K562 (cell line): ENCODE measurements around the gene SLC1A7. TPM values are rescaled to one million over a fixed set of nuclear protein-coding genes. Genes with fewer than 3 reads are reported as not detected.

Experiments
- ATAC-seq: fragments of 200-7000 bp; cut with Tn5 transposase; 3 replicates; pipeline ENCODE4 v1.9.1; 2020; ENCODE audit warnings: moderate library complexity
- BruUV-seq: library from RNA; stranded (reverse); fragments of 400-500 nt; replicated peaks from 2 replicates; lab custom pipeline; 2021; lab: Mats Ljungman, UMichigan
- CTCF ChIA-PET: fragments of 300-600 bp; formaldehyde crosslinking; extraction: SDS; loops from one replicate; lab custom pipeline; 2021; ENCODE audit warnings: low intra/inter-chr PET ratio; lab: Yijun Ruan, JAX
- POLR2A ChIA-PET: fragments of 300-600, 350-650 bp; sonication (Branson Sonifier 250); formaldehyde crosslinking; extraction: SDS; loops from one replicate; lab custom pipeline; 2021; ENCODE audit warnings: antibody characterized with exemption, inconsistent platforms; lab: Yijun Ruan, JAX
- DNase-seq, 4 experiments: peaks; one replicate each; pipeline versions ENCODE4 v3.0.0 to v3.0.0-alpha.2; 2011 to 2018; ENCODE audit warnings: low spot score in 3 of 4, mixed read lengths in 3 of 4; ENCODE audit errors: extremely low read depth in 1 of 4
- FAIRE-seq: peaks from 2 replicates; lab custom pipeline; 2011; peaks lifted over from hg19 to GRCh38; lab: Jason Lieb, UNC
- H2AFZ ChIP-seq: 2 replicates; pipeline ENCODE4 v1.6.0; 2011; ENCODE audit warnings: low read depth, low read length, control low read depth, inconsistent platforms
- H3K27ac ChIP-seq: fragments of 200-600 bp; 3 replicates; pipeline ENCODE4 v1.8.0; 2011; ENCODE audit warnings: low read depth, mild to moderate bottlenecking, control low read depth, inconsistent platforms, low read length, moderate library complexity, mixed read lengths; ENCODE audit errors: extremely low read depth
- H3K27me3 ChIP-seq, 2 experiments: fragments of 300-600 bp in 1 of 2; 2 replicates in 1 of 2; 3 replicates in 1 of 2; pipeline versions ENCODE4 v1.6.0 to v1.8.0; 2011; ENCODE audit warnings: inconsistent platforms in 2 of 2, low read length in 2 of 2, mild to moderate bottlenecking in 1 of 2, mixed read lengths in 1 of 2, moderate library complexity in 1 of 2; ENCODE audit not compliant: control insufficient read depth in 2 of 2, insufficient read depth in 2 of 2
- H3K36me3 ChIP-seq: fragments of 300-600 bp; 3 replicates; pipeline ENCODE4 v1.8.0; 2011; ENCODE audit warnings: mild to moderate bottlenecking, low read length, inconsistent platforms; ENCODE audit not compliant: control insufficient read depth, insufficient read depth
- H3K4me1 ChIP-seq, 2 experiments: fragments of 200-600 bp in 1 of 2; replicated peaks in 1 of 2; 2 replicates in 1 of 2; 3 replicates in 1 of 2; pipeline versions ENCODE4 v1.5.1 to v1.8.0; 2011; ENCODE audit warnings: inconsistent platforms in 2 of 2, low read length in 2 of 2, mild to moderate bottlenecking in 1 of 2, mixed read lengths in 1 of 2, moderate library complexity in 1 of 2; ENCODE audit not compliant: control insufficient read depth in 2 of 2, insufficient read depth in 2 of 2
- H3K4me2 ChIP-seq: 2 replicates; pipeline ENCODE4 v1.6.1; 2011; ENCODE audit warnings: low read length, control low read depth, inconsistent platforms, mixed read lengths; ENCODE audit not compliant: insufficient read depth
- H3K4me3 ChIP-seq: fragments of 200-600 bp; sonication (generic), shearing (Covaris generic); 2 replicates; pipeline ENCODE4 v1.5.1; 2016; ENCODE audit warnings: control low read depth, inconsistent platforms
- H3K79me2 ChIP-seq: fragments of 200-600 bp; 3 replicates; pipeline ENCODE4 v1.8.0; 2011; ENCODE audit warnings: low read length, inconsistent platforms; ENCODE audit not compliant: control insufficient read depth, insufficient read depth
- H3K9ac ChIP-seq, 2 experiments: 2 replicates each; pipeline versions ENCODE4 v1.6.0 to v1.6.1; 2011; ENCODE audit warnings: low read depth in 2 of 2, low read length in 2 of 2, control low read depth in 1 of 2, inconsistent platforms in 1 of 2, mild to moderate bottlenecking in 1 of 2, mixed read lengths in 1 of 2; ENCODE audit not compliant: insufficient read depth in 1 of 2
- H3K9me1 ChIP-seq: one replicate; pipeline ENCODE4 v1.6.0; 2011; ENCODE audit warnings: inconsistent platforms, mild to moderate bottlenecking, low read length, moderate library complexity; ENCODE audit not compliant: control insufficient read depth, insufficient read depth
- H3K9me3 ChIP-seq: replicated peaks from 2 replicates; pipeline ENCODE4 v1.5.1; 2011; ENCODE audit warnings: low read depth, low read length, inconsistent platforms; ENCODE audit not compliant: control insufficient read depth, insufficient read depth
- H4K20me1 ChIP-seq: replicated peaks from 2 replicates; pipeline ENCODE4 v1.6.1; 2011; ENCODE audit warnings: low read length, inconsistent platforms, mixed read lengths; ENCODE audit not compliant: control insufficient read depth, insufficient read depth
- ADNP ChIP-seq: fragments of 200-800 bp; sonication (Bioruptor generic); IDR thresholded peaks from 2 replicates; pipeline ENCODE4 v1.6.1; 2016; ENCODE audit warnings: missing genetic modification characterization, missing compliant biosample characterization
- CSDE1 ChIP-seq, 2 experiments: fragments of 450-650 bp; IDR thresholded peaks; 2 replicates each; pipeline ENCODE4 v1.6.1; 2016; ENCODE audit warnings: mild to moderate bottlenecking in 1 of 2
- DNMT1 ChIP-seq: fragments of 450-650 bp; IDR thresholded peaks from 2 replicates; pipeline ENCODE4 v1.6.1; 2016; ENCODE audit warnings: antibody characterized with exemption, mild to moderate bottlenecking
- MEIS2 ChIP-seq: fragments of 450-650 bp; IDR thresholded peaks from 2 replicates; pipeline ENCODE4 v1.6.1; 2014; ENCODE audit warnings: mild to moderate bottlenecking; ENCODE audit not compliant: partially characterized antibody
- PHF21A ChIP-seq: fragments of 450-650 bp; IDR thresholded peaks from 2 replicates; pipeline ENCODE4 v1.6.1; 2017; ENCODE audit warnings: low read depth, borderline replicate concordance
- PPARD ChIP-seq: fragments of 250-450 bp; sonication (Bioruptor Pico); IDR thresholded peaks from 2 replicates; pipeline ENCODE4 v1.8.0; 2022; ENCODE audit warnings: inconsistent platforms, mild to moderate bottlenecking, moderate library complexity
- SP1 ChIP-seq: sonication (generic); formaldehyde crosslinking; IDR thresholded peaks from 2 replicates; pipeline ENCODE4 v1.8.1; 2022; ENCODE audit warnings: mild to moderate bottlenecking, missing genetic modification reagents
- SPI1 ChIP-seq: IDR thresholded peaks from 2 replicates; pipeline ENCODE4 v1.6.1; 2011; ENCODE audit warnings: low read depth, low read length, control low read depth, borderline replicate concordance
- WHSC1 ChIP-seq: IDR thresholded peaks from one replicate; pipeline ENCODE4 v1.6.1; 2012; ENCODE audit warnings: low read length, control low read depth, inconsistent platforms
- ZNF354B ChIP-seq: fragments of 250-450 bp; sonication (Bioruptor Pico); IDR thresholded peaks from 2 replicates; pipeline ENCODE4 v1.4.0; 2020
- WGBS: fragments of 100-300 bp; shearing (Covaris generic); methylation state at CpG from one replicate; pipeline ENCODE4 v1.1.6; 2016; ENCODE audit warnings: low coverage, mixed read lengths; ENCODE audit not compliant: insufficient coverage; ENCODE audit errors: missing lambda C conversion rate; 5-methylcytosine and 5-hydroxymethylcytosine counted together
- in situ Hi-C: fragments of 300-500 bp; cut with MboI; formaldehyde crosslinking; loops from 4 replicates; pipeline ENCODE4 v1.15.0; 2018; ENCODE audit warnings: inconsistent platforms, mixed read lengths
- intact Hi-C: fragments of 100-400 bp; cut with micrococcal nuclease; formaldehyde crosslinking; loops from 2 replicates; pipeline ENCODE4 v1.14.2; 2022
- polyA plus RNA-seq, 8 experiments: library from polyadenylated mRNA; depleted of rRNA in 4 of 8; stranded (reverse) in 5 of 8; unstranded in 3 of 8; fragments of >200 nt; fragmentation: Nextera tagmentation in 2 of 8; fragmentation: Illumina TruSeq in 1 of 8; extraction: Ambion mirVana in 2 of 8; extraction: Trizol in 1 of 8; gene quantifications; 2 replicates each; pipeline versions ENCODE4 v1.2.1 to v1.2.3, GENCODE V29; 2011 to 2014; ENCODE audit warnings: inconsistent platforms in 1 of 8, missing spikeins in 1 of 8
- total RNA-seq, 7 experiments: library from RNA; depleted of rRNA in 6 of 7; stranded (reverse); fragments of >200 nt in 6 of 7; fragmentation: Illumina TruSeq in 2 of 7; extraction: Trizol in 2 of 7; gene quantifications; 2 replicates each; pipeline versions ENCODE4 v1.2.1 to v1.2.3, GENCODE V29; 2011 to 2021; ENCODE audit warnings: low replicate concordance in 1 of 7
- TF ChIP-seq, protein P1 (sequence below): IDR thresholded peaks from 2 replicates; pipeline ENCODE4 v1.6.1; 2012; ENCODE audit warnings: low read depth, low read length, improper control_type of control experiment, borderline replicate concordance
- TF ChIP-seq, protein P2 (sequence below): sonication (generic); formaldehyde crosslinking; IDR thresholded peaks from 2 replicates; pipeline ENCODE4 v1.8.1; 2023; ENCODE audit warnings: mild to moderate bottlenecking, missing genetic modification reagents
- TF ChIP-seq, protein P3 (sequence below): sonication (generic); formaldehyde crosslinking; IDR thresholded peaks from 2 replicates; pipeline ENCODE4 v1.8.0; 2023; ENCODE audit warnings: missing genetic modification reagents, mild to moderate bottlenecking, borderline replicate concordance

The SLC1A7 gene
- total and polyA plus RNA-seq, 9 of the 15 experiments (the other 6 are each of a cell fraction or from before 2014, with no cell fraction given) = 0.07 TPM; not detected in 8

DNA sequence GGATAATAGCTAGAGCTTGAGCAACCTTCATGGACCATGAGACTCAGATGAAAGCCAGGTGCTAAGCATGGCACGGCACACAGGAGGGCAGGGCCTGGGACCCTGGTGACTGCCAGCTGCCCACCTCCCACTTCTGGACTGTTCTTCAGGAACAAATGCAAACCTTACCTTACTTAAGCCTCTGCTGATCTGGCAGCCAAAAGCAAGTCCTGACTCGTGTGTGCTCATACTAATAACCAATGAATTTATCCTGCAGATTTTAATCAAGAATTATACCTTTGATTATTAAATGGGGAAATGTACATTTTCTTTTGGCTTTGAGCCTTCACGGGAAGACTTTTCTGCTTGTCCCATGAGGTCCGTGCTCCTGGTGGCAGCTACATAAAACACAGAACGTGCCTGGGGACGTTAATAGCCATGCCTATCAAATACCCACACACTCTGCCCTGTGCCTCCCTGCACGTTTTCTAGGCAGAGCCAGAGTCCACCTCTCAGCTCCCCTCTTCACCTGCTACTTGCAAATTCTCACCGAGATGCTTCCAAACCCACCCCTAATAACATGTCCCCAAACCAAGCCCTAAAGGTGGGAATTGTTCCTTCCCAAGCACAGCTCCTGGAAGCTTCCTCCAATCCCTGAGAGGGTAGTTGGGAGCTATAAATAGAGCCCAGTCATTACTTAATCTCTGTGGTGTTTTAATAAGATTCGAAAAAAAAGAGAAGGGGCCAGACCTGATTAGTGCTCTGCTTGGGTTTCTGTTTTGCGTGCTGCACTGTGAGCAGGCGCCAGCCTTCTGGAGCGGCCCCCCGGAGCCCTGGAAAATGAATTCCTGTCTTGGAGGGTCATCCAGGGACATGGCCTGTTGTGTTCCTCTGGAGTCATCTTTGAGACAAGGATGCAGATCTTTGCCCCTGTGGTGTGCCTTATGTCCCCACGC, 33.5 kb downstream of the SLC1A7 start:
- no peak for FAIRE-seq
- no peak overlapping the region for H2AFZ ChIP-seq
- H3K4me1 ChIP-seq = peaks cover 0 to 11% of the 10 kb centered on the region in 2 experiments; a peak in 2 of 5 replicates
- WGBS = 3% methylated on average over 14 of the region's 14 CpGs
- H3K27ac ChIP-seq = no peak overlapping the region
- intact Hi-C loops (loop anchor here (1.0 kb wide), 1 partner anchor 48 kb away; no protein-coding TSS in a partner anchor), in situ Hi-C loops (no loop called here)
- no peaks in the 10 kb centered on the region for H3K9me1 ChIP-seq
- no peaks in the 10 kb centered on the region for H4K20me1 ChIP-seq
- 0 out of 2 replicates have a peak, but pooled peaks cover 4% of the 10 kb centered on the region for H3K9me3 ChIP-seq
- BruUV-seq = no TSS peak
- DNase-seq = no peak
- ATAC-seq = no peak
- CTCF ChIA-PET = no interaction called here
- no peaks in the 10 kb centered on the region for H3K36me3 ChIP-seq
- H3K9ac ChIP-seq = no peak overlapping the region
- POLR2A ChIA-PET = interaction anchor here (1.4 kb wide), 1 partner anchor 41 kb away, joined by 8 read pairs; no protein-coding TSS in a partner anchor
- no peaks in the 10 kb centered on the region for H3K79me2 ChIP-seq
- no peak overlapping the region for H3K4me2 ChIP-seq
- peaks cover 31 to 74% of the 10 kb centered on the region in 2 experiments for H3K27me3 ChIP-seq
- no peak overlapping the region for H3K4me3 ChIP-seq
- TF ChIP-seq SP1 (CRISPR knock-in tag) = no peak
- no peak for TF ChIP-seq SPI1
- TF ChIP-seq PHF21A = no peak
- no peak for TF ChIP-seq WHSC1
- TF ChIP-seq ZNF354B = no peak
- TF ChIP-seq, protein P1, sequence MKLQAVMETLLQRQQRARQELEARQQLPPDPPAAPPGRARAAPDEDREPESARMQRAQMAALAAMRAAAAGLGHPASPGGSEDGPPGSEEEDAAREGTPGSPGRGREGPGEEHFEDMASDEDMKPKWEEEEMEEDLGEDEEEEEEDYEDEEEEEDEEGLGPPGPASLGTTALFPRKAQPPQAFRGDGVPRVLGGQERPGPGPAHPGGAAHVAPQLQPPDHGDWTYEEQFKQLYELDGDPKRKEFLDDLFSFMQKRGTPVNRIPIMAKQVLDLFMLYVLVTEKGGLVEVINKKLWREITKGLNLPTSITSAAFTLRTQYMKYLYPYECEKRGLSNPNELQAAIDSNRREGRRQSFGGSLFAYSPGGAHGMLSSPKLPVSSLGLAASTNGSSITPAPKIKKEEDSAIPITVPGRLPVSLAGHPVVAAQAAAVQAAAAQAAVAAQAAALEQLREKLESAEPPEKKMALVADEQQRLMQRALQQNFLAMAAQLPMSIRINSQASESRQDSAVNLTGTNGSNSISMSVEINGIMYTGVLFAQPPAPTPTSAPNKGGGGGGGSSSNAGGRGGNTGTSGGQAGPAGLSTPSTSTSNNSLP = no peak
- TF ChIP-seq PPARD (CRISPR knock-in tag) = no peak
- TF ChIP-seq DNMT1 = no peak
- TF ChIP-seq, protein P2, sequence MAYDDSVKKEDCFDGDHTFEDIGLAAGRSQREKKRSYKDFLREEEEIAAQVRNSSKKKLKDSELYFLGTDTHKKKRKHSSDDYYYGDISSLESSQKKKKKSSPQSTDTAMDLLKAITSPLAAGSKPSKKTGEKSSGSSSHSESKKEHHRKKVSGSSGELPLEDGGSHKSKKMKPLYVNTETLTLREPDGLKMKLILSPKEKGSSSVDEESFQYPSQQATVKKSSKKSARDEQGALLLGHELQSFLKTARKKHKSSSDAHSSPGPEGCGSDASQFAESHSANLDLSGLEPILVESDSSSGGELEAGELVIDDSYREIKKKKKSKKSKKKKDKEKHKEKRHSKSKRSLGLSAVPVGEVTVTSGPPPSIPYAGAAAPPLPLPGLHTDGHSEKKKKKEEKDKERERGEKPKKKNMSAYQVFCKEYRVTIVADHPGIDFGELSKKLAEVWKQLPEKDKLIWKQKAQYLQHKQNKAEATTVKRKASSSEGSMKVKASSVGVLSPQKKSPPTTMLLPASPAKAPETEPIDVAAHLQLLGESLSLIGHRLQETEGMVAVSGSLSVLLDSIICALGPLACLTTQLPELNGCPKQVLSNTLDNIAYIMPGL (CRISPR knock-in tag) = no peak
- no peak for TF ChIP-seq CSDE1 (IDR thresholded peaks at IDR 0.05)
- no peak for TF ChIP-seq ADNP (tag)
- no peak for TF ChIP-seq MEIS2
- TF ChIP-seq, protein P3, sequence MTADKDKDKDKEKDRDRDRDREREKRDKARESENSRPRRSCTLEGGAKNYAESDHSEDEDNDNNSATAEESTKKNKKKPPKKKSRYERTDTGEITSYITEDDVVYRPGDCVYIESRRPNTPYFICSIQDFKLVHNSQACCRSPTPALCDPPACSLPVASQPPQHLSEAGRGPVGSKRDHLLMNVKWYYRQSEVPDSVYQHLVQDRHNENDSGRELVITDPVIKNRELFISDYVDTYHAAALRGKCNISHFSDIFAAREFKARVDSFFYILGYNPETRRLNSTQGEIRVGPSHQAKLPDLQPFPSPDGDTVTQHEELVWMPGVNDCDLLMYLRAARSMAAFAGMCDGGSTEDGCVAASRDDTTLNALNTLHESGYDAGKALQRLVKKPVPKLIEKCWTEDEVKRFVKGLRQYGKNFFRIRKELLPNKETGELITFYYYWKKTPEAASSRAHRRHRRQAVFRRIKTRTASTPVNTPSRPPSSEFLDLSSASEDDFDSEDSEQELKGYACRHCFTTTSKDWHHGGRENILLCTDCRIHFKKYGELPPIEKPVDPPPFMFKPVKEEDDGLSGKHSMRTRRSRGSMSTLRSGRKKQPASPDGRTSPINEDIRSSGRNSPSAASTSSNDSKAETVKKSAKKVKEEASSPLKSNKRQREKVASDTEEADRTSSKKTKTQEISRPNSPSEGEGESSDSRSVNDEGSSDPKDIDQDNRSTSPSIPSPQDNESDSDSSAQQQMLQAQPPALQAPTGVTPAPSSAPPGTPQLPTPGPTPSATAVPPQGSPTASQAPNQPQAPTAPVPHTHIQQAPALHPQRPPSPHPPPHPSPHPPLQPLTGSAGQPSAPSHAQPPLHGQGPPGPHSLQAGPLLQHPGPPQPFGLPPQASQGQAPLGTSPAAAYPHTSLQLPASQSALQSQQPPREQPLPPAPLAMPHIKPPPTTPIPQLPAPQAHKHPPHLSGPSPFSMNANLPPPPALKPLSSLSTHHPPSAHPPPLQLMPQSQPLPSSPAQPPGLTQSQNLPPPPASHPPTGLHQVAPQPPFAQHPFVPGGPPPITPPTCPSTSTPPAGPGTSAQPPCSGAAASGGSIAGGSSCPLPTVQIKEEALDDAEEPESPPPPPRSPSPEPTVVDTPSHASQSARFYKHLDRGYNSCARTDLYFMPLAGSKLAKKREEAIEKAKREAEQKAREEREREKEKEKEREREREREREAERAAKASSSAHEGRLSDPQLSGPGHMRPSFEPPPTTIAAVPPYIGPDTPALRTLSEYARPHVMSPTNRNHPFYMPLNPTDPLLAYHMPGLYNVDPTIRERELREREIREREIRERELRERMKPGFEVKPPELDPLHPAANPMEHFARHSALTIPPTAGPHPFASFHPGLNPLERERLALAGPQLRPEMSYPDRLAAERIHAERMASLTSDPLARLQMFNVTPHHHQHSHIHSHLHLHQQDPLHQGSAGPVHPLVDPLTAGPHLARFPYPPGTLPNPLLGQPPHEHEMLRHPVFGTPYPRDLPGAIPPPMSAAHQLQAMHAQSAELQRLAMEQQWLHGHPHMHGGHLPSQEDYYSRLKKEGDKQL (CRISPR knock-in tag) = no peak
